ENCODE measurements around the gene ATP4B. TPM values are rescaled to one million over a fixed set of nuclear protein-coding genes. Genes with fewer than 3 reads are reported as not detected.
A peak's percentile ranks its signal among the peaks of the same experiment; 100 is the strongest.

ATP4B gene
- total RNA-seq, 1 experiment from 2014 or later = not detected

- TF ChIP-seq FOXP4 (CRISPR knock-in tag; IDR thresholded peaks at IDR 0.05) = no peak
- no peak for TF ChIP-seq ZNF281 (CRISPR knock-in tag; IDR thresholded peaks at IDR 0.05)
Observed at GRCh38 chr13:113608967-113609533, 48.9 kb downstream of the ATP4B start (continued).

GRCh38 chr13:113607889-113608635 lies 49.9 kb downstream of the ATP4B start:
- TF ChIP-seq NR3C1 (CRISPR knock-in tag; conservative IDR thresholded peaks at IDR 0.05; ENCODE audit: low read depth) (no peak), ELF4 (CRISPR knock-in tag; IDR thresholded peaks at IDR 0.05; ENCODE audit: low read depth) (no peak), ARID4B (CRISPR knock-in tag; IDR thresholded peaks at IDR 0.05; ENCODE audit: borderline replicate concordance) (no peak), ZNF532 (CRISPR knock-in tag; IDR thresholded peaks at IDR 0.05; ENCODE audit: borderline replicate concordance) (no peak), ZNF423 (CRISPR knock-in tag; IDR thresholded peaks at IDR 0.05) (no peak), ZNF671 (CRISPR knock-in tag; IDR thresholded peaks at IDR 0.05) (no peak), CDX4 (CRISPR knock-in tag; IDR thresholded peaks at IDR 0.05; ENCODE audit: borderline replicate concordance) (no peak), ATF2 (CRISPR knock-in tag; IDR thresholded peaks at IDR 0.05; ENCODE audit: borderline replicate concordance, low read depth) (no peak), TEAD1 (CRISPR knock-in tag; IDR thresholded peaks at IDR 0.05) (no peak)
- peaks cover 14% of the 10 kb centered on the region for H3K36me3 Mint-ChIP-seq
- no peak for ATAC-seq
- no peak for DNase-seq (ENCODE audit: low spot score)
- H3K9me3 Mint-ChIP-seq = no peaks in the 10 kb centered on the region
- ChIA-PET POLR2A (no interaction called here), CTCF (no interaction called here)
- no peaks in the 10 kb centered on the region for H3K27me3 Mint-ChIP-seq (ENCODE audit: low read depth)
- H3K4me1 Mint-ChIP-seq = no peaks in the 10 kb centered on the region
- peak overlapping the region; percentile 57 for H3K27ac Mint-ChIP-seq
- H3K4me3 Mint-ChIP-seq = no peak overlapping the region

Data from WTC11 (cell line).